ENCODE data around the gene DPPA5.
"Not testable (repeated sequence)": the region's sequence is repeated elsewhere in the genome, so short reads cannot be mapped to it uniquely, and the experiment has no call there.

DPPA5 gene

DNA sequence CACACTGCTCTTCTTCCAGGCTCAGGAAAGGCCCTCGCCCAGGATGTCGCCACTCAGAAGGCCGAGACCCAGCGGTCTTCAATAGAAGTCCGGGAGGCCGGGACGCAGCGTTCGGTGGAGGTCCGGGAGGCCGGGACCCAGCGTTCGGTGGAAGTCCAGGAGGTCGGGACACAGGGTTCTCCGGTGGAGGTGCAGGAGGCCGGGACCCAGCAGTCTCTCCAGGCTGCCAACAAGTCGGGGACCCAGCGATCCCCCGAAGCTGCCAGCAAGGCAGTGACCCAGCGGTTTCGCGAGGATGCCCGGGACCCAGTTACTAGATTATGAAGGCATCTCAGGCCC is 9.4 kb upstream of the DPPA5 start:
- no peak for DNase-seq

DNA sequence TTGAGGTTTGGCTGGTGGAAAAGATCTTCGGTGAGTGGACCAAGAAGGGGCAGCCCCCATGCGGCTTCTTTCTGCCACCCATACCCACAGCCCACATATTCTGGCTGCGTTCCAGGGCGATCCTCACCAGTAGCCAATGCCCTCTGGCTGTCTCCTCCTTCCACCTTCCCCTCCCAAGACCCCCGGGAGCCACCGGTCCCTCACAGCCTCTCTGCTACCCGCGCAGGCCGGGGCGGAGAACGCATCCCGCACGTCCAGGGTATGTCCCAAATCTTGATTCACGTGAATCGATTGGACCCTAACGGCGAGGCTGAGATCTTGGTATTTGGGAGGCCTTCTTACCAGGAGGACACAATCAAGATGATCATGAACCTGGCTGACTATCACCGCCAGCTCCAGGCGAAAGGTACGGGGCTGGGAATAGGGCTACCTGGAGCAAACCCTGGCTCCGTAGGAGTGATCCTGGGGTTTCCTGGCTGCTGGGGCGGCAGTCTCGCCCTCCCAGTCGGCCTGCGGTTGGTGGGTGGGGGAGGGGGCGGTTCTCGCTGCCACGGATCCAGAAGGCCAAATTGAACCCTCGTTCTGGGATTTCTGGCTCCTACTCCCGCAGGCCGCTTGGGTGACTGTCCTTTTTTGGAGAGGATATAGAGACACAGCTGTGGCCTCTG is 8.9 kb upstream of the DPPA5 start:
- DNase-seq = no peak

DNA sequence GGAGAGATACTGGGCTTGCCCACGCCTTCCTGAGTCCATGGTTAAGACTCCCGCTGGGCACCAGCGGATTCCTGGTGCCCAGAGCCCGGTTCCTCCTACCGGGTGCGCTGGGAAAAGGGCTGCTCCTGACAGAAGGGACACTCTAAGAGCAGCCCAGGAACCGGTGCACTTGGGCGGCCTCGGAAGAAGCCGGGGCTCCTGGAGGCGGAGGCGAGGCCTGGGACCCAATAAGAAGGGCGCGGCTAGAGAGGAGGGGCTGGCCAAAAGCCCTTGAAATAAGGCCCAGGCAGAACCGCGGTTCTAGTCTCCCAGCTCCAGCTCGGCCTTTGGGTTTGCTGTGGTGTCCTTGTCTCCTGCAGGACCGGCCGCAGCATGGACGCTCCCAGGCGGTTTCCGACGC is 8.3 kb upstream of the DPPA5 start, which contains the start of gene KHDC3L:
Gene KHDC3L (plus strand): TSS at position 301 of the 400 bp plus-strand sequence. CDS start 72 bp downstream, at position 373.
- no peak for DNase-seq

DNA sequence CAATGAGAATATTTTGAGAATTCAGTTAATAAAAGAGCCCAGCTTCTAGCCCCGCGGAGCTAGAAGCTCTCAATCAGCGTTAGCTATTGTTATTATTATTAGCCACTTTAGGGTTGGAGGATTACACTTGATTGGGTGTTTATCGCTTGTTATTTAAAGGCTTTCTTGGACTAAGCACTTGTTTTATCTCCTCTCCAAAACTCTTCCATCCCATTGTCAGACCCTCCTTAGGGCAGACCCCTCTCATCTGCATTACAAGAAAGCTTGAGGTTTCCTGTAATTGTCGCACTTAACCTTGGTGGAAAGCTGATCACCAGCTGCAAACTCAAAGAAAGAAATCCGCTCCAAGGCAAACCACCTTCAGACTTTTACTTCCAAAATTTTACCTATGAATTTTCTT is 4.8 kb downstream of the DPPA5 start:
- no peak for DNase-seq

DNA sequence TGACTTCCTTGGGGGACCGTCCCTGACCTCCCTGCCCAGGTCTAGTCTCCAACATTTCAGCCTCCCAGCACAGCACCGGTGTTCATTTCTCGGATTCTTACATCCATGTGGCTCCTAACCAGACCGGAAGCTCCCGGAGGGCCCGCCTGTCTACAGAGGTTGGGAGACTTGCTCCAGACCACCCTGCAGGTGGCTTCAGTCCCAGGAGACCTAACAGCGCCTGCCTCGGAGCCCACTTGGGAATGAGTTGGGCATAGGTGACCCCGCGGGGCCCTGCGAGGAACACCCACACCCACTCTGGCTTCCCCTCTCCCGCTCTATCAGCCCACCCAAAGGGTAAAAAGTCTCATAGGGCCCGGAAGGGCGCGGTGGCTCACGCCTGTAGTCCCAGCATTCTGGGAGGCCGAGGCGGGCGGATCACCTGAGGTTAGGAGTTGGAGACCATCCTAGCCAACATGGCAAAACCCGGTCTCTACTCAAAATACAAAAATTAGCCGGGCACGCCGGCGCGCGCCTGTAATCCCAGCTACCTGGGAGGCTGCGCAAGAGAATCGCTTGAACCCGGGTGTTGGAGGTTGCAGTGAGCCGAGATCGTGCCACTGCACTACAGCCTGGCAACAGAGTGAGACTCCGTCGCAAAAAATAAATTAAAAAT is 5.4 kb downstream of the DPPA5 start:
- DNase-seq = no peak

DNA sequence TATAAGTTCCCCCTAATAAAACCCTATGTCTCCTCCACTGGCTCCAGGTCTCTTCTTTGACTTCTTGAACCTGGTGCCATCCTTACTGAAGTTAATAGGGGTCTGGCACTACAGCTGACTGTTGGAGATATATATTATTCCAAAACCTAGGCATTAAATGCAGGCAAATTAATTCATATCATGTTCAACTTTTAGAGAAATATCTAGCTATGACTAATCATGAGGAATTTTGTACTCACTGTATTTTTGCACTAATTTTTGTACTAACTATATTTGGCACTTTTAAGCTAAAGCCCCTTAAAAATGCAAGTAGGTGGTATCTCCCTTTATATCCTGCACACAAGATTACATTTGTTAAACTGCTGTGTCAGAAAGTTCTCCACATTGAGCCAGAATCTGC is 10.9 kb downstream of the DPPA5 start:
- no peak for DNase-seq

DNA sequence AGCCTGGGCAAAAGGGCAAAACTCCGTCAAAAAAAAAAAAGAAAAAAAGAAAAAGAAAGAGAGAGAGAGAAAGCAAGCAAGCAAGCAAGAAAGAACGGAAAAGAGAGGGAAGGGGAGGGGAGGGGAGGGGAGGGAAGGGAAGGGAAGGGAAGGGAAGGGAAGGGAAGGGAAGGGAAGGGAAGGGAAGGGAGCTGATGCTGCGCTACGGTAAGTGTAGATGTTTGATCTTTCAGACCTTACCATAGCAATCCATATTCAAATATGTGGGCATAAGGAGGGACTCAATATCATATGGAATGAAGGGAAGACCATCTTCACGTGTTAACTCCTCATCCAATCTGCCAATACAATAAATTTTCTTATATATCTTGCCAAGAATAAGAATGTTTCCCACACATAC is 11.9 kb downstream of the DPPA5 start:
- DNase-seq = no peak

DNA sequence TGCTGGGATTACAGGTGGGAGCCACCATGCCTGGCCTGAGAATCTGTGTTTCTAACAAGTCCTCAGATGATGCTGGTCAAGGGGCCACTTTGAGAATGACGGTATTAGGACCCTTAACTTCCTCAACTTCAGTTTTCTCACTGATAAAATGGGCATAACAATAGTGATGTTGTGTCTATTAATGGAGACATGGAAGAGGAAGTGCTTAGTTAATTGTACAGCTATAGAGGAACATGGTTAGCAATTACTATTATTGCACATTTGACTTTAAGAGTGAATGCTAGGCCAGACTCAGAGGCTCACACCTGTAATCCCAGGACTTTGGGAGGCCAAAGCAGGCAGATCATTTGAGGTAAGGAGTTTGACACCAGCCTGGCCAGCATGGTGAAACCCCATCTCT is 12.7 kb downstream of the DPPA5 start:
- no peak for DNase-seq

DNA sequence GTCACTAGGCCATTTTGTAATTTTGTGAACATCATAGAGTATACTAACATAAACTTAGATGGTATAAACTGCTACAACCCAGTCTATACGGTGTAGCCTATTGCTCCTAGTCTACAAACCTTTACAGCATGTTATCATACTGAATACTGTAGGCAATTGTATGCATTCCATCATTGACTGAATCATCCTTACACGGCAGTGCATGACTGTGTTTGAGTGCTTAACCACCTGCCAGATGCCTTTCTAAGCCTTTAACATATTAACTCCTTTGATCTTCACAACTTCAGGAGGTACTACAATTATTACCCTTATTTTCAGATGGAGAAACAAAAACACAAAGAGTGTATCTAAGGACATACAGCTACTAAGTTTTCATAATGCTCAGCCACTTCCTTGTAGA is 14.0 kb downstream of the DPPA5 start:
- no peak for DNase-seq

DNA sequence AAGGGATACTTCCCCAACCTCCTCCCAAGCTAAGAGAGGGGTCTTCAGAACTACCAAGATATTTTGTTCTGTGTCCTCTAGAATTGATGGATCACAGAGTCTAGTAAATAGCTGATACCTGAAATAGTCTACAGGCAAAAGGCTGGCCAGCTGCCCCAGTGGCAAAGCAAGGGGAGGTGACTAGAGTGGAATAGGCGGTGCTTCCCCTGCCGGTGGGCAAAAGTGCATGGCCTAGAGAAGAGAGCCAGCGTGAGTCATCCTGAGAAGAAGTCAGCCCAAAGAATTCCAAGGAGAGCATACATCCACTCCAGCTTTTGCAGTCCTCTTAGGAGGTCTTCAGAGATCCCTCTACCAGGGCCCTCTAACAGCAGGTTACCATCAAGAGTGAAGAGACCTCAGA is 14.7 kb downstream of the DPPA5 start:
- no peak for DNase-seq

DNA sequence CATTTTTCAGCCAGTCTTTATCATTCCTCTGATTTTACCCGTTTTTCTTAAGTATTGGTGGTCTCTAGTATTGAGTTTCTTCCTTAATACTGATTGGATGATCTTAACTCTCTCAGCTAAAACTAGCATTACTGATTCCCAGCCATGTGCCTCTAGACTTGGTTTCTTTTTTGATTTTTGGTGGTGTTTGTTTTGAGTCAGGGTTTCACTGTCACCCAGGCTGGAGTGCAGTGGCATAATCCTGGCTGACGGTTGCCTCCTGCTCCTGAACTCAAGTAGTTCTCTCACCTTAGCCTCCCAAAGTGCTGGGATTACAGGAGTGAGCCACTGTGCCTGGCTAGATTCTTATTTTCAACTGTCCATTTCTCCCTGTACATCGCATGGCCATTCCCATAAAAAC is 24.9 kb downstream of the DPPA5 start:
- DNase-seq = no peak

DNA sequence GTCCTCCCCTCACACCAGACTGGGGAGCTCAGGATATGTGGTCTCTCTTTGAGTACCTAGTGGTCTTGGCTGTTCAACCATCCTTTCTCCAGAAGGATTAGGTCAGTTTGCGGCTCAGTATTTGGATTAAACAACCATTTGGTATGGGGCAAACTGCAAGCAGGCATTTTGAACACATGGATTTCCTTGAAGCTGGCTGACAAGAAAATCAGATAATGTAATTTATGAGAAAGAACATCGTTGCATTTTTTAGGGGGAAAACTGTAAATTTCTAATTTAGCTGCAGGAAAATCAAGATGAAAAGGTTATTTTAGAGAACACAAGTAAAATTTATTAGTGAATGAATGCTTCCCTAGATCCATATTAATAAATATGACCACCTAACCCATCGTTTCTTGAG is 25.3 kb downstream of the DPPA5 start:
- no peak for DNase-seq

DNA sequence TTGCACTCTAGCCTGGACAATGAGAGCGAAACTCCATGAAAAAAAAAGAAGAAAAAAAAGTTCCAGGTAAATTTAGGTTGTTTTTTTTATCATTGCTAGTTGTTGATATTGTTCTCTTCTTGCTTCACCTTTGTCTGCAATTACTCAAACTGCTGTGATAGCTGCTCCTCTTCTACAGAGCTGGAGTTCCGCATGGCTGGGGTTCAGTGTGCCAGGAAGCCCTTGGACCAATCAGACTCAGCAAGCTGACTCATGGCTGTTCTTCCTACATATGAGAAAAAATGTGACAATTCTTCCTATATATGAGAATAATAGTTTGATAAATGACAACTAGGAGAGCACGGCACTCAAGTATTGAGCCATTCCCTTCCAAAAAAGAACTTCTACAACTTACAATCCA is 28.4 kb downstream of the DPPA5 start:
- no peak for DNase-seq

DNA sequence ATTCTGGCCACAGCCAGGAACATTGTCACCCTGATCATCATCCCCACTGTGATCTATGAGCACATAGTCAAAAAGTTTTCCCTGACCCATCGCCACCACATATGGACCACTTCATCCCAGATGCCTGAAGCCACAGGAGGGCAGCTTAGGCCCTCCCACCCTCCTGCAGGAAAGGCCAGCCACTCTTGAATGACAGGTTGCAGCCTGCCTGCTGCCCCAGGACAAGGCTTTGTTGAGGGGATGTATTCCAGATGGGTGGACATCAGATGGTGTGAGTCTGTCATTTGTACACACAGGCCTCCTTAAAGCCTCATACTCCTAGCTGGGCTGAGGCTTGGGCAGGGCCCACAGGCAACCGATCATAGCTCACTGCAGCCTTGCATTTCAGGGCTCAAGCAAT is 30.8 kb downstream of the DPPA5 start:
- DNase-seq = no peak

DNA sequence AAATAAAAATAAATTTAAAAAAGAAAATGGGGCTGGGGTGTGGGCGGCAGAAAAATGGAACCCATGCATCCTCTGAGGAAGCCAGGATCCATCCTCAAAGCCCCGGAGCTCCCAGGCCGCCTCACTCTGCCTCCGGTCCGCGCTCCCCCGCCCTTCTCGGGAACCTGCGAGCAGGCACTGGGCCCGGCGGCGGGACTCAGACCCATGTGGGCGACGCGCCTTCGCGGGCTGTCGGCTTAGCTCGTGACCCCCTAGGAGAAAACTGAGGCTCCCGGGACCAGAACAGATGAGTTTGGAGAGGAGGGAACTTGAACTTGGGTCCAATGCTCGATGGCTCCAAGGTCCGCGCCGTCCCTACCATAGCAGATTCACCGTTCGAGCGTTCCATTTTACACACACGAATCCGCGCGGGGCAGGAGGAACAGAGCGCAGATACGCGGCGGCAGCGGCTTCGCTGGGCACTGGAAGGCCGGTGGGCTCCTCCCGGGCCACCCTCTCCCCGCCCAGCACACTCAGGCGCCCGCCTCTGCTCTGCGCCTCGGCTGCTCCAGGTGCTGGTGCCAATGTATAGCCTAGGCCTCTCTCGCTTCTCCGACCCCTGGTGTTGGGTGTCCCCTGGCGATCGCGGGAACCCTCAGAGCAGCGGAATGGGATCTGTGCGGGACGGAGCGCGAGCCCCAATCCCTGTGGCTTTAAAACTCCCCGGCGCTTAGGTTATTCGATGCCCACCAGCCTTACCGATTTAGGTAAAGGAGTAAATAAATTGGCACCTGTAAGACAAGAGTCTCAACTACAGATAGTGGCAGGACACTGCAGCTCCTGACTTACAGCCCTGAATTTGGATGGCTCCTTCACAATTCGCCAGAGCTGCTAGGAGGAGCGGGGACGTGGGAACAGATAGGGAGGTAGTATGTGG is 39.2 kb downstream of the DPPA5 start:
- DNase-seq = no peak

DNA sequence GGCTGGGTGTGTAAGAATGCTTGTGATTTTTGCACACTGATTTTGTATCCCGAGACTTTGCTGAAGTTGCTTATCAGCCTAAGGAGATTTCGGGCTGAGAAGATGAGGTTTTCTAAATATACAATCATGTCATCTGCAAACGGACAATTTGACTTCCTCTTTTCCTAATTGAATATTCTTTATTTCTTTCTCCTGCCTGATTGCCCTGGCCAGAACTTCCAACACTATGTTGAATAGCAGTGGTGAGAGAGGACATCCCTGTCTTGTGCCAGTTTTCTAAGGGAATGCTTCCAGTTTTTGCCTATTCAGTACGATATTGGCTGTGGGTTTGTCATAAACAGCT is 43.6 kb downstream of the DPPA5 start:
- DNase-seq = not testable (repeated sequence)

DNA sequence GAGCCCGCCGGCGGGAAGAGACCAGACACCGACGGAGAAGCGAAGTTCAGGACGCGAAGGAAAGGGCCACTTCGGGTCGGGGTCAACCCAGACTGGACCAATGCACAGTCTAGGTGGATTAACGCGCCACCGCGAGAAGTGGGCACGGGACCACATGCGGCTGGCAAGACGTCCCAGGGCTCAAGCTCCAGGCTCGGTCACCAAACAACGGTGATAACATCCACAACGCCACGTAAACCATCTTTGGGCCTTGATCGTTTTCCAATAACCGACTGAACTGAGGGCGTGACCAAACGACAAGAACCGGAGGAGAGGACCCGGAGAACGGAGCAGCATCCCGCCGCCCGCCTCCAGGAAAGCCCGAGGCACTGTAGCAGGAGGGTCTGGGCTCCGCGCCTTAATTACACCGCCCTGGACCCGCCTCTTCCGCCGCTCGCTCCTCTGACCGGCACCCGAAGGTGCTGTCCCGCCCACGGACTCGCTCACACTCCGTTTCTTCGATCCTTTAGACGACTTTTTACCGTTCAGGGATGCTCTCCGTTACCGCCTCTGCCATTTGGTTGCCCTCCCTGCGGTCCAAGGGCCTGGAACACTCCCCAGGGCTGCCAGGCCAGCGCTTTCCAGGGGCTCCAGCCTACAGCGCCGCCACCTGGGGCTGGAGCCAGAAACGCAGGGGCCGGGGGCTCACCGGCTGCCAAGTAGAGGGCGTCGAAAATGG is 44.1 kb downstream of the DPPA5 start:
- peak; percentile 82 for DNase-seq

DNA sequence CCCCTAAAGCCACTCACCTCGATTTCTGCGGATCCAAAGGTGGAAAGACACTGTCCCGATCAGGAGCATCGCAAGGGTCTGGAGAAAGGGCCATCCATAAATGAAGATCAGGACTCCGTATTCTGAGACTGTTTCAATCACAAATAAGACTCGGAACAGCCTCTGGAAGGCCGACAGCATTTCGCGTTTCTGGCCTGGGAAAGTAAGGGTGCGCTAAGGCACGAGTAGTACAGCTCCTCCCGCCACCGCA is 44.6 kb downstream of the DPPA5 start:
- DNase-seq = no peak

DNA sequence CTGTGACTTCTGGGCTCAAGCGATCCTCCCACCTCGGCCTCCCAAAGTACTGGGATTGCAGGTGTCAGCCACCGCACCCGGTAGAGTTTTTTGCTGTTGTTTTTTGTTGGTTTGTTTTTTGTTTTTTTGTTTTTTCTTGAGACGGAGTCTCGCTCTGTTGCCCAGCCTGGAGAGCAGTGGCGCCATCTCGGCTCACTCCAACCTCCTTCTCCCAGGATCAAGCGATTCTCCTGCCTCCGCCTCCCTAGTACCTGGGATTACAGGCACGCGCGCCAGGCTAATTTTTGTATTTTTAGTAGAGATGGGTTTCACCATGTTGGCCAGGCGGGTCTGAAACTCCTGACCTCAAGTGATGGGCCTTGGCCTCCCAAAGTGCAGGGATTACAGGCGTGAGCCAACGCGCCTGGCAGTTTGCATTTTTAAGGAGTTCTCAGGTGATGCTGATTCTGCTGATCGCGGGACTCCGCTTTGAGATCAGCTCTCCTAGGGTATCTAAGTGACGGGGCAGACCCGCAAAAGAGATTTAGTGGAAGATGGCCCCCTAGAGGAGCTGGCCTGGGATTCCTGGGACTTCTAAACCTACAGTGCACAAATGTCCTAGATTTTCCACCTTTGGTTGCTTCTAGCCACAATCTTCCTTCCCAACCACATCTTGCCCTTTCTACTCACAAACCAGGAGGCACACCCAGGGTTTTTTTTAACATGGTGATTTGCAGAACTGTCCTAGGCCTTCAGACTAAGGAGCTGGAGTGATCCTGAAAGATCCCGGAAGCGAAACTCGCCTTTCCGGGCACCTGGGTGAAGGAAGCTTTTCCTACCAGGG is 45.2 kb downstream of the DPPA5 start:
- DNase-seq = peak; percentile 70

DNA sequence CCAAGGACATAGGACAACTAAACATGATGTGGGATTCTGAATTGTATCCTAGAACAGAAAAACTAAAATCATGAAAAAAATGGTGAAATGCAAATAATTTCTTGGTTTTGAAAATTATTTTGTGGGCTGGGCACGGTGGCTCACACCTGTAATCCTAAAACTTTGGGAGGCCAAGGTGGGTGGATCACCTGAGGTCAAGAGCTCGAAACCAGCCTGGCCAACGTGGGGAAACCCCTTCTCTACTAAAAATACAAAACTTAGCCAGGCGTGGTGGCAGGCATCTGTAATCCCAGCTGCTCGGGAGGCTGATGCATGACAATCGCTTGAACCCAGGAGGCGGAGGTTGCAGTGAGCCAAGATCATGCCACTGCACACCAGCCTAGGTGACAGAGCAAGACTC is 50.3 kb downstream of the DPPA5 start:
- DNase-seq = not testable (repeated sequence)

All from NCI-H82 (cell line).